Keratinocyte (primary cell): ENCODE data around the gene CD55. TPM values are rescaled to one million over a fixed set of nuclear protein-coding genes. Genes with fewer than 3 reads are reported as not detected.

Experiments
- DNase-seq: peaks from one replicate; pipeline ENCODE4 v3.0.0-alpha.2; 2011; ENCODE audit warnings: low read depth, missing footprints, low spot score
- FAIRE-seq: peaks from 2 replicates; lab custom pipeline; 2011; peaks lifted over from hg19 to GRCh38; lab: Jason Lieb, UNC
- H2AFZ ChIP-seq: 2 replicates; pipeline ENCODE4 v1.6.0; 2012; ENCODE audit warnings: low read length, control low read depth, inconsistent platforms; ENCODE audit not compliant: control insufficient read depth
- H3K27ac ChIP-seq: 2 replicates; pipeline ENCODE4 v1.5.1; 2011; ENCODE audit warnings: low read length; ENCODE audit not compliant: control insufficient read depth, insufficient read depth
- H3K27me3 ChIP-seq: 3 replicates; pipeline ENCODE4 v1.6.0; 2011; ENCODE audit warnings: low read length; ENCODE audit not compliant: control insufficient read depth, insufficient read depth; ENCODE audit errors: extremely low read depth
- H3K36me3 ChIP-seq, 2 experiments: 2 replicates in 1 of 2; 3 replicates in 1 of 2; pipeline ENCODE4 v1.5.1; 2011; ENCODE audit warnings: low read length in 2 of 2, mild to moderate bottlenecking in 1 of 2; ENCODE audit not compliant: control insufficient read depth in 2 of 2, insufficient read depth in 2 of 2; ENCODE audit errors: extremely low read depth in 1 of 2
- H3K4me1 ChIP-seq: 3 replicates; pipeline ENCODE4 v1.5.1; 2011; ENCODE audit warnings: low read length; ENCODE audit not compliant: control insufficient read depth, insufficient read depth; ENCODE audit errors: extremely low read depth
- H3K4me2 ChIP-seq: 3 replicates; pipeline ENCODE4 v1.6.0; 2011; ENCODE audit warnings: low read depth, low read length; ENCODE audit not compliant: control insufficient read depth, insufficient read depth; ENCODE audit errors: extremely low read depth
- H3K4me3 ChIP-seq, 3 experiments: fragments of 200-600 bp in 1 of 3; sonication (generic) in 1 of 3; 2 replicates in 2 of 3; 3 replicates in 1 of 3; pipeline ENCODE4 v1.5.1; 2011 to 2016; ENCODE audit warnings: low read length in 3 of 3, mild to moderate bottlenecking in 3 of 3, control low read depth in 2 of 3, inconsistent platforms in 1 of 3, low read depth in 1 of 3, mixed read lengths in 1 of 3, mixed run types in 1 of 3, moderate library complexity in 1 of 3; ENCODE audit not compliant: control insufficient read depth in 2 of 3, insufficient read depth in 2 of 3; ENCODE audit errors: extremely low read depth in 1 of 3
- H3K79me2 ChIP-seq: 2 replicates; pipeline ENCODE4 v1.6.0; 2012; ENCODE audit warnings: low read length; ENCODE audit not compliant: control insufficient read depth, insufficient read depth
- H3K9ac ChIP-seq: 3 replicates; pipeline ENCODE4 v1.6.0; 2011; ENCODE audit warnings: low read length; ENCODE audit not compliant: control insufficient read depth, insufficient read depth; ENCODE audit errors: extremely low read depth
- H3K9me1 ChIP-seq: 3 replicates; pipeline ENCODE4 v1.6.0; 2011; ENCODE audit warnings: low read length; ENCODE audit not compliant: control insufficient read depth, insufficient read depth; ENCODE audit errors: extremely low read depth
- H3K9me3 ChIP-seq: 2 replicates; pipeline ENCODE4 v1.5.1; 2012; ENCODE audit warnings: low read depth, low read length; ENCODE audit not compliant: control insufficient read depth
- H4K20me1 ChIP-seq: 3 replicates; pipeline ENCODE4 v1.6.0; 2011; ENCODE audit warnings: low read length; ENCODE audit not compliant: control insufficient read depth, insufficient read depth; ENCODE audit errors: extremely low read depth
- CTCF ChIP-seq, 3 experiments: IDR thresholded peaks in 1 of 3; conservative IDR thresholded peaks in 1 of 3; optimal IDR thresholded peaks in 1 of 3; 2 replicates in 2 of 3; 3 replicates in 1 of 3; pipeline versions ENCODE3 to v1.5.1; 2011; ENCODE audit warnings: low read length in 3 of 3, mild to moderate bottlenecking in 3 of 3, moderate library complexity in 2 of 3, control low read depth in 1 of 3, inconsistent platforms in 1 of 3; ENCODE audit not compliant: insufficient read depth in 2 of 3; ENCODE audit errors: extremely low read depth in 1 of 3
- EZH2 ChIP-seq: IDR thresholded peaks from one replicate; pipeline ENCODE4 v1.6.1; 2012; ENCODE audit warnings: inconsistent platforms, mild to moderate bottlenecking, low read length, moderate library complexity
- dilution Hi-C: fragments of 300-500 bp; cut with MboI; formaldehyde crosslinking; loops from one replicate; pipeline ENCODE4 v1.7.0; 2020; ENCODE audit warnings: low sequenced_read_pairs; ENCODE audit not compliant: extremely low pct_ligation_motif_present
- polyA plus RNA-seq, 5 experiments: library from polyadenylated mRNA; depleted of rRNA in 3 of 5; stranded (reverse) in 3 of 5; stranded (forward) in 1 of 5; unstranded in 1 of 5; fragments of >200 nt; gene quantifications; 1 replicate in 1 of 5; 2 replicates in 3 of 5; 3 replicates in 1 of 5; pipeline versions ENCODE4 v1.2.1 to v1.2.3, GENCODE V29; 2011 to 2012; ENCODE audit warnings: missing spikeins in 2 of 5, low read depth in 1 of 5, low replicate concordance in 1 of 5

The CD55 gene
- polyA plus RNA-seq, 1 donor (not counting 4 experiments of a cell fraction or from before 2014, with no cell fraction given), result 37.3 TPM

- DNase-seq (no peak), FAIRE-seq (no peak)
- no peaks in the 10 kb centered on the region for H3K79me2 ChIP-seq
- H3K27me3 ChIP-seq, result no peaks in the 10 kb centered on the region
- H3K36me3 ChIP-seq, result peaks cover 0 to 10% of the 10 kb centered on the region in 2 experiments
- no peaks in the 10 kb centered on the region for H4K20me1 ChIP-seq
- no peak overlapping the region for H2AFZ ChIP-seq
- dilution Hi-C loops, result no loop called here
- TF ChIP-seq EZH2, result no peak
- TF ChIP-seq CTCF (optimal IDR thresholded peaks at IDR 0.05 in 1 of 3, IDR thresholded peaks at IDR 0.05 in 1 of 3, conservative IDR thresholded peaks at IDR 0.05 in 1 of 3; ENCODE audit: extremely low read depth in 1 of 3, insufficient read depth in 2 of 3, low read length in 3 of 3), result no peak
- H3K9me1 ChIP-seq, result no peaks in the 10 kb centered on the region
- no peak overlapping the region for H3K27ac ChIP-seq
- no peak overlapping the region for H3K9ac ChIP-seq
- no peaks in the 10 kb centered on the region for H3K4me1 ChIP-seq
- no peak overlapping the region for H3K4me2 ChIP-seq
- no peaks in the 10 kb centered on the region for H3K9me3 ChIP-seq
- H3K4me3 ChIP-seq, result no peak overlapping the region
Observed at GRCh38 chr1:207361029-207361428, 39.6 kb downstream of the CD55 start.

GRCh38 chr1:207361889-207362288 lies 40.4 kb downstream of the CD55 start:
- H3K4me1 ChIP-seq, result no peaks in the 10 kb centered on the region
- no peak overlapping the region for H3K4me2 ChIP-seq
- H3K27me3 ChIP-seq, result no peaks in the 10 kb centered on the region
- no peak overlapping the region for H2AFZ ChIP-seq
- no peak overlapping the region for H3K9ac ChIP-seq
- FAIRE-seq (no peak), DNase-seq (no peak)
- H3K4me3 ChIP-seq, result no peak overlapping the region
- H3K79me2 ChIP-seq, result no peaks in the 10 kb centered on the region
- no peaks in the 10 kb centered on the region for H3K9me1 ChIP-seq
- no peaks in the 10 kb centered on the region for H3K9me3 ChIP-seq
- no peaks in the 10 kb centered on the region for H4K20me1 ChIP-seq
- H3K36me3 ChIP-seq, result peaks cover 0 to 10% of the 10 kb centered on the region in 2 experiments
- no peak overlapping the region for H3K27ac ChIP-seq
- dilution Hi-C loops, result no loop called here
- TF ChIP-seq EZH2 (no peak), CTCF (optimal IDR thresholded peaks at IDR 0.05 in 1 of 3, IDR thresholded peaks at IDR 0.05 in 1 of 3, conservative IDR thresholded peaks at IDR 0.05 in 1 of 3; ENCODE audit: extremely low read depth in 1 of 3, insufficient read depth in 2 of 3, low read length in 3 of 3) (no peak)
